Esophagus squamous epithelium (tissue), 4 donors: ENCODE results near the gene PIEZO1.

Experiments used
- POLR2A ChIP-seq, 4 donors: fragments of 450-650 bp; IDR thresholded peaks; one replicate each; pipeline ENCODE4 v1.6.1; 2017; ENCODE audit warnings: antibody characterized with exemption in 4 of 4, mild to moderate bottlenecking in 4 of 4, moderate library complexity in 3 of 4
- TF ChIP-seq, protein P1 (sequence below), 6 experiments: fragments of 450-650 bp in 4 of 6; fragments of 200-600 bp in 2 of 6; sonication (generic) in 2 of 6; IDR thresholded peaks; one replicate each; pipeline ENCODE4 v1.5.1; 2016 to 2019; ENCODE audit warnings: antibody characterized with exemption in 6 of 6, mild to moderate bottlenecking in 4 of 6, moderate library complexity in 4 of 6

DNA sequence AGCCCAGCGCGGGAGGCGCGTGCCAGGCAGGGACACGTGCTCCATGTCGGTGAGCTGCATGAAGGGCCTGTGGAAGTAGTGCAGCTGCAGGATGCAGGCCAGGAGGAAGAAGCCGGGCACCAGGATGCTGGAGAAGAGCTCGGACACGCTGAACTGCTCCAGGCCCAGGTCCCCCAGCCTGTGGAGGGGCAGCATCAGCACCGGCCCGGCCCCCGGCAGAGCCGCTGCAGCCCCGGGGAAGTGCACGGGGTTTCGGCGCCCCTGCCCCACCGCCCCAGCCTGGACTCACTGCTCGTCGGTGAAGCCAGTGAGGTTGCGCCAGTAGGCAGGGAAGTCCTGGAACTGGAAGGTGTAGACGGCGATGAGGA lies 50.7 kb downstream of the PIEZO1 start:
- TF ChIP-seq, protein P1, sequence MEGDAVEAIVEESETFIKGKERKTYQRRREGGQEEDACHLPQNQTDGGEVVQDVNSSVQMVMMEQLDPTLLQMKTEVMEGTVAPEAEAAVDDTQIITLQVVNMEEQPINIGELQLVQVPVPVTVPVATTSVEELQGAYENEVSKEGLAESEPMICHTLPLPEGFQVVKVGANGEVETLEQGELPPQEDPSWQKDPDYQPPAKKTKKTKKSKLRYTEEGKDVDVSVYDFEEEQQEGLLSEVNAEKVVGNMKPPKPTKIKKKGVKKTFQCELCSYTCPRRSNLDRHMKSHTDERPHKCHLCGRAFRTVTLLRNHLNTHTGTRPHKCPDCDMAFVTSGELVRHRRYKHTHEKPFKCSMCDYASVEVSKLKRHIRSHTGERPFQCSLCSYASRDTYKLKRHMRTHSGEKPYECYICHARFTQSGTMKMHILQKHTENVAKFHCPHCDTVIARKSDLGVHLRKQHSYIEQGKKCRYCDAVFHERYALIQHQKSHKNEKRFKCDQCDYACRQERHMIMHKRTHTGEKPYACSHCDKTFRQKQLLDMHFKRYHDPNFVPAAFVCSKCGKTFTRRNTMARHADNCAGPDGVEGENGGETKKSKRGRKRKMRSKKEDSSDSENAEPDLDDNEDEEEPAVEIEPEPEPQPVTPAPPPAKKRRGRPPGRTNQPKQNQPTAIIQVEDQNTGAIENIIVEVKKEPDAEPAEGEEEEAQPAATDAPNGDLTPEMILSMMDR (IDR thresholded peaks at IDR 0.05), result no peak
- TF ChIP-seq POLR2A (IDR thresholded peaks at IDR 0.05), result no peak
